ENCODE measurements around the gene RLF.

The RLF gene

DNA sequence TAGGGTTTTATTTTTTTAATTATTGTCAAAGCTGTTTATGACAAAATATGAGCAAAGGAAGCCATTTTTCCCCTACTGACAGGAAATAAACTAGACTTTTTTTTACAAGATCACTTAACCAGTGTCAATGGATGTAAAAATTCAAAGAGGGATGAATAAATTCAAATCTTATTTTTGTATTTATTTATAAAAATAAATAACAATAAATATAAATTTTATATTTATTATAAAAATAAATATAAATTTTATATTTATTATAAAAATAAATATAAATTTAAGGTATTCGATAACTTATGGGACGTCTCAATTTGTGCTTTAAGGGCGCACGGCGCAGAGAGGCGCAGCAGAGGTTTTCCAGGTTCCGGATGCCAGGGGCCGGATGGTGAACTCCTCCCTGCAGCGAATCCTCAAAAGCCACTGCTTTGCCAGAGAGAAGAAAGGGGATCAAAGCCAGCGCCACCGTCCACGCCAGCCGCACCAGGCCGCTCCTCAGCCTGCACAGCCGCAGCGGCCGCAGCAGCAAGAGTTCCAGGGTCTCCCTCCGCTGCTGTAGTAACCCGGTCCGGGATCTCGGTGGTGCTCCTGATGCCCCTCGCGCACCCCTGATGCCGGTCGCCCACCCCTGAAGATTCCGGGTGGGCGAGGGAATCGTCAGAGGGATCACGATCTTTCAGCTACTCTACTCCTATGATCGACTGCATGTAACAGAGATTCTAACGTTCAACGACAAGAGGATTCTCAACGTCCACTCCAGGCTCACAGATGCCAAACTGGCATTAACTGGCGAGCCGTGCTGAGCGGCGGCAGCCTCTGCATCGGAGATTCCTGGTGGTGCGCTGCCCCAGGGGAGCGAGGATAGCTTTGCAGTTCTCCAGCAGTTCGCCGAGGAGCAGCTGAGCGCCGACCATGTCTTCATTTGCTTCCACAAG lies 28.5 kb upstream of the RLF start:
- Histone ChIP-seq H2BK120ac (ENCODE audit: low read depth, low read length) (no peak overlapping the region), H3K4ac (ENCODE audit: low read depth, low read length) (no peak overlapping the region), H3K27me3 (ENCODE audit: insufficient read depth, low read length, poor library complexity) (no peaks in the 10 kb centered on the region), H3K9ac (ENCODE audit: low read length) (no peak overlapping the region), H3K79me2 (ENCODE audit: control insufficient read depth, insufficient read depth, low read length) (no peaks in the 10 kb centered on the region), H3K79me1 (ENCODE audit: low read length) (no peaks in the 10 kb centered on the region), H2AK5ac (ENCODE audit: low read length) (no peak overlapping the region), H3K4me3 (ENCODE audit: low read length) (no peak overlapping the region), H4K5ac (ENCODE audit: low read length) (no peak overlapping the region), H3K4me1 (ENCODE audit: control insufficient read depth, low read depth, low read length) (no peaks in the 10 kb centered on the region), H3K27ac (ENCODE audit: low read depth, low read length) (no peak overlapping the region), H4K8ac (ENCODE audit: low read depth, low read length) (no peak overlapping the region), H3K36me3 (ENCODE audit: control insufficient read depth, insufficient read depth, low read length) (no peaks in the 10 kb centered on the region), H3K56ac (ENCODE audit: low read length) (no peak overlapping the region), H3K4me2 (ENCODE audit: low read length) (no peak overlapping the region), H3K23ac (ENCODE audit: low read length) (no peak overlapping the region), H2BK5ac (ENCODE audit: low read length) (no peak overlapping the region), H2BK15ac (replicated peaks; ENCODE audit: low read depth) (no peak overlapping the region), H3K18ac (ENCODE audit: low read length) (no peak overlapping the region)
- no CpG with 5 or more reads among the region's 44 CpGs for WGBS (ENCODE audit: extremely low coverage, insufficient coverage, low lambda C conversion rate)
- DNase-seq, result no peak

DNA sequence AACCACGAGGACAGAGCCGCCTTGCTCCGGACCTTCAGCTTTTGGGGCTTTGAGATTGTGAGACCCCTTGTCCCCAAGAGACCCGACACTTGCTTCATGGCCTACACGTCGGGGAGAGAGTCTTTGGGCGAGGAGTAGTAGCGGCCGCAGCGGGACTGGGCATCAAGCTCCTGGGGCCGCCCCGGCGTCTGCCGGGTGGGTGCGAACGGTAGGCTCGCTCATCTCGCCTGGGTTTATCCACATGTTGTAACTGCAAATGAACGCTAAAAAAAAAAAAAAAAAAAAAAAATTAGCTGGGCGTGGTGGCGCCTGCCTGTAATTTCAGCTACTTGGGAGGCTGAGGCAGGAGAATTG lies 27.9 kb upstream of the RLF start:
- Histone ChIP-seq H3K4me1 (ENCODE audit: control insufficient read depth, low read depth, low read length) (no peaks in the 10 kb centered on the region), H2AK5ac (ENCODE audit: low read length) (no peak overlapping the region), H3K23ac (ENCODE audit: low read length) (no peak overlapping the region), H2BK120ac (ENCODE audit: low read depth, low read length) (no peak overlapping the region), H3K27me3 (ENCODE audit: insufficient read depth, low read length, poor library complexity) (no peaks in the 10 kb centered on the region), H3K9ac (ENCODE audit: low read length) (no peak overlapping the region), H3K4me3 (ENCODE audit: low read length) (no peak overlapping the region), H3K79me2 (ENCODE audit: control insufficient read depth, insufficient read depth, low read length) (no peaks in the 10 kb centered on the region), H3K36me3 (ENCODE audit: control insufficient read depth, insufficient read depth, low read length) (no peaks in the 10 kb centered on the region), H3K79me1 (ENCODE audit: low read length) (no peaks in the 10 kb centered on the region), H4K5ac (ENCODE audit: low read length) (no peak overlapping the region), H4K8ac (ENCODE audit: low read depth, low read length) (no peak overlapping the region), H3K18ac (ENCODE audit: low read length) (no peak overlapping the region), H3K4ac (ENCODE audit: low read depth, low read length) (no peak overlapping the region), H3K27ac (ENCODE audit: low read depth, low read length) (no peak overlapping the region), H2BK5ac (ENCODE audit: low read length) (no peak overlapping the region), H3K56ac (ENCODE audit: low read length) (no peak overlapping the region), H2BK15ac (replicated peaks; ENCODE audit: low read depth) (no peak overlapping the region), H3K4me2 (ENCODE audit: low read length) (no peak overlapping the region)
- no peak for DNase-seq
- no CpG with 5 or more reads among the region's 21 CpGs for WGBS (ENCODE audit: extremely low coverage, insufficient coverage, low lambda C conversion rate)

DNA sequence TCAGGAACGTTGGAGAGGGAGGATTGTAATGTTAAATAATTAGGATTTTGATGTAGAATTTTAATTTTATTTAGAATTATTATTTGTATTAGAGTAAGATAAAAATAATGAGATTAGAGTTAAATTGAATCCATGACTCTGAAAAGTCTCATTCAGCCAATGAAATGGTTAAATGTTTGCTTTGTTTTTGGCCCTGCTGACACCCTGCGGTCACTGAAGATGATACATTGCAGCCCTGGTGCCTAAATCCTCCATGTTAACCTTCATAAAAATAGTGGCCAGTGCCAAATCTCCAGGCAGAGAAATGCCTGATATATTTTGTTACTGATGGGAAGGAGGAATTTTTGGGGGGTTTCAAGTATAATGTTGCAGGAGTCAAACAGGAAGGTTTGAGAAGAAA lies 27.3 kb upstream of the RLF start:
- Histone ChIP-seq H2BK15ac (replicated peaks; ENCODE audit: low read depth) (no peak overlapping the region), H2BK5ac (ENCODE audit: low read length) (no peak overlapping the region), H3K9ac (ENCODE audit: low read length) (no peak overlapping the region), H3K4me2 (ENCODE audit: low read length) (no peak overlapping the region), H4K8ac (ENCODE audit: low read depth, low read length) (no peak overlapping the region), H3K18ac (ENCODE audit: low read length) (no peak overlapping the region), H3K23ac (ENCODE audit: low read length) (no peak overlapping the region), H2AK5ac (ENCODE audit: low read length) (no peak overlapping the region), H3K27me3 (ENCODE audit: insufficient read depth, low read length, poor library complexity) (no peaks in the 10 kb centered on the region), H3K4me1 (ENCODE audit: control insufficient read depth, low read depth, low read length) (no peaks in the 10 kb centered on the region), H3K4me3 (ENCODE audit: low read length) (no peak overlapping the region), H3K56ac (ENCODE audit: low read length) (no peak overlapping the region), H4K5ac (ENCODE audit: low read length) (no peak overlapping the region), H3K27ac (ENCODE audit: low read depth, low read length) (no peak overlapping the region), H3K36me3 (ENCODE audit: control insufficient read depth, insufficient read depth, low read length) (no peaks in the 10 kb centered on the region), H3K4ac (ENCODE audit: low read depth, low read length) (no peak overlapping the region), H3K79me1 (ENCODE audit: low read length) (no peaks in the 10 kb centered on the region), H2BK120ac (ENCODE audit: low read depth, low read length) (no peak overlapping the region), H3K79me2 (ENCODE audit: control insufficient read depth, insufficient read depth, low read length) (no peaks in the 10 kb centered on the region)
- no peak for DNase-seq
- WGBS (ENCODE audit: extremely low coverage, insufficient coverage, low lambda C conversion rate), result 100% methylated on average over 1 of the region's 2 CpGs

DNA sequence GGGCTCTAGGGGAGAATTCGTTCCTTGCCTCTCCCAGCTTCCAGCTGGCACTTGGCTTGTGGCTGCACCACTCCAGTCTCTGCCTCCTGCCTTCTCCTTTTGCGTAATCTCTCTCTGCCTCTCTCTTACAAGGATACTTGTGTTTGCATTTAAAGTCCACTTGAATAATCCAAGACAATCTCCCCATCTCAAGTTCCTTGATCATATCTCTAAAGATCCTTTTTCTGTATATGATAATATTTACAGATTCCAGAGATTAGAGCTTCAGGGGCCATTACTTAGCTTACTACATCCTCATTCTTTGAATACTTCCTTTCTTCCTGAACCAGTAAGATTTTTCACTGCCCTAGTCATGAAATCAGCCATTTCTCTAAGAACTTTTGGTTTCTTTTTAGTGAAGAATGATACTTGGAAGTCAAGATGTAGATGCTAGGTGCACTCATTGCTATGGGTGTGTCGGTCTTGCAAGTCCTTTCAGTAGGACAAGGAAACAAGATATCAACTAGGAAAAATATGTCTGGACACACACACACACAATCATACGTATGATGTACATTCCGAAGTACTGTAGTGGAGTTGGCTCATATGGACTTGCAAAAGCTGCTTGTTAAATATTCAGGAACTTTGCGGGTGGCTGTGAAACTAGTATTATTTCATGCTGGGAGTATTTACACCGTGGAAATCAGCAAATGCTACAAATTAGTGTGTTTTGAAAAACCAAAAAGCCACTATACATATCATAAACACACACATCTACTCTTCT lies 20.8 kb upstream of the RLF start:
- H3K18ac ChIP-seq (ENCODE audit: low read length), result no peak overlapping the region
- no peaks in the 10 kb centered on the region for H3K4me1 ChIP-seq (ENCODE audit: control insufficient read depth, low read depth, low read length)
- no peak overlapping the region for H2BK120ac ChIP-seq (ENCODE audit: low read depth, low read length)
- peaks cover 2% of the 10 kb centered on the region for H3K27me3 ChIP-seq (ENCODE audit: insufficient read depth, low read length, poor library complexity)
- H3K56ac ChIP-seq (ENCODE audit: low read length), result no peak overlapping the region
- no peak overlapping the region for H3K4me2 ChIP-seq (ENCODE audit: low read length)
- no peaks in the 10 kb centered on the region for H3K79me2 ChIP-seq (ENCODE audit: control insufficient read depth, insufficient read depth, low read length)
- no peak overlapping the region for H2BK15ac ChIP-seq (replicated peaks; ENCODE audit: low read depth)
- WGBS (ENCODE audit: extremely low coverage, insufficient coverage, low lambda C conversion rate), result no CpG with 5 or more reads among the region's 7 CpGs
- H3K9ac ChIP-seq (ENCODE audit: low read length), result no peak overlapping the region
- no peak overlapping the region for H3K4me3 ChIP-seq (ENCODE audit: low read length)
- no peak overlapping the region for H2BK5ac ChIP-seq (ENCODE audit: low read length)
- DNase-seq, result peak; percentile 45
- no peak overlapping the region for H3K27ac ChIP-seq (ENCODE audit: low read depth, low read length)
- no peak overlapping the region for H4K8ac ChIP-seq (ENCODE audit: low read depth, low read length)
- no peak overlapping the region for H2AK5ac ChIP-seq (ENCODE audit: low read length)
- no peaks in the 10 kb centered on the region for H3K79me1 ChIP-seq (ENCODE audit: low read length)
- no peak overlapping the region for H3K4ac ChIP-seq (ENCODE audit: low read depth, low read length)
- no peak overlapping the region for H3K23ac ChIP-seq (ENCODE audit: low read length)
- no peak overlapping the region for H4K5ac ChIP-seq (ENCODE audit: low read length)
- H3K36me3 ChIP-seq (ENCODE audit: control insufficient read depth, insufficient read depth, low read length), result no peaks in the 10 kb centered on the region

DNA sequence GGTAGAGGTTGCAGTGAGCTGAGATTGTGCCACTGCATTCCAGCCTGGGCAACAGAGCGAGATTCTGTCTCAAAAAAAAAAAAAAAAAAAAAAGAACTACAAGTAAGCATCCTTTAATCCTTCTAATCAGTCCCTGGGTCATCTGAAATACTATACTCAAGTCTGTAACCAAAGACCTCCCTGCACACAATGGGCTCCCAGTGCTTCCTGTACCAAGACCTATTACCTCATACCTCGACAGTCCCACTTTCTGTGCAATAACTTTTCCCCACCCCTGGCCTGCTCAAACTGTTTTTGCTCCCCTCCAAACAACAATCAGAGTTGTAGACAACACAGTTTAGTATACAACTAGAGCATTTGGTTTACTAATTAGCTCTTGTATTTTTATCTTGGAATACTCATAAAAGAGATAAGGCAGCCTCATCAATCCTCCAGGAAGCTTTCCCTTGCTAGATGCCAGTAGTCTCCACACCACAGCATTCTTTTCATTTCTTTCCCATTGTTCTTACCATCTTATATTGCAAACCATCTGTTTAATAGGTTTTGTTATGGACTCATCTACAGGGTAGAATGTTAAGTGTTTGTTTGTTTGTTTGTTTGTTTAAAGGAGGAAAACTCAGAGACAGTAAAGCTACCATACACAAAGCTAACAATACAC lies 19.2 kb upstream of the RLF start:
- H3K4me2 ChIP-seq (ENCODE audit: low read length), result no peak overlapping the region
- no peak overlapping the region for H4K8ac ChIP-seq (ENCODE audit: low read depth, low read length)
- H4K5ac ChIP-seq (ENCODE audit: low read length), result no peak overlapping the region
- no peak overlapping the region for H3K23ac ChIP-seq (ENCODE audit: low read length)
- no peak overlapping the region for H3K9ac ChIP-seq (ENCODE audit: low read length)
- WGBS (ENCODE audit: extremely low coverage, insufficient coverage, low lambda C conversion rate), result no CpG with 5 or more reads among the region's 2 CpGs
- no peak overlapping the region for H3K18ac ChIP-seq (ENCODE audit: low read length)
- H3K4me1 ChIP-seq (ENCODE audit: control insufficient read depth, low read depth, low read length), result no peaks in the 10 kb centered on the region
- H3K56ac ChIP-seq (ENCODE audit: low read length), result no peak overlapping the region
- no peak overlapping the region for H3K4me3 ChIP-seq (ENCODE audit: low read length)
- H3K79me1 ChIP-seq (ENCODE audit: low read length), result no peaks in the 10 kb centered on the region
- no peak overlapping the region for H2BK120ac ChIP-seq (ENCODE audit: low read depth, low read length)
- peak; percentile 34 for DNase-seq
- H3K36me3 ChIP-seq (ENCODE audit: control insufficient read depth, insufficient read depth, low read length), result no peaks in the 10 kb centered on the region
- no peaks in the 10 kb centered on the region for H3K79me2 ChIP-seq (ENCODE audit: control insufficient read depth, insufficient read depth, low read length)
- no peak overlapping the region for H3K27ac ChIP-seq (ENCODE audit: low read depth, low read length)
- H2BK15ac ChIP-seq (replicated peaks; ENCODE audit: low read depth), result no peak overlapping the region
- no peak overlapping the region for H2AK5ac ChIP-seq (ENCODE audit: low read length)
- H2BK5ac ChIP-seq (ENCODE audit: low read length), result no peak overlapping the region
- H3K27me3 ChIP-seq (ENCODE audit: insufficient read depth, low read length, poor library complexity), result peaks cover 2% of the 10 kb centered on the region
- H3K4ac ChIP-seq (ENCODE audit: low read depth, low read length), result no peak overlapping the region

All from mesendoderm (in vitro differentiated cells).